Activated CD4-positive, alpha-beta T cell treated with anti-CD3 and anti-CD28 coated beads, Interleukin-2, Interleukin-6, amounts not matched to agents 100 ng/mL and 50 ng/mL, durations not matched to agents 16 hours and 8 hours (primary cell): ENCODE results near the gene THOC3.
"Not testable (repeated sequence)": the region's sequence is repeated elsewhere in the genome, so short reads cannot be mapped to it uniquely, and the experiment has no call there.

Experiments used
- DNase-seq: peaks from one replicate; pipeline ENCODE4 v3.0.0-alpha.2; 2020

The THOC3 gene

GRCh38 chr5:175967471-175968372 lies at the start of gene THOC3:
Gene THOC3, minus strand, starts transcription at chr5:175968315. Its CDS starts 107 bp downstream, at chr5:175968208.
- peak; percentile 88 for DNase-seq

- DNase-seq: not testable (repeated sequence)
These were observed 49.2 kb upstream of the THOC3 start for GRCh38 chr5:176017324-176017723.

GRCh38 chr5:176014360-176014759 lies 46.2 kb upstream of the THOC3 start:
- not testable (repeated sequence) for DNase-seq

GRCh38 chr5:176011088-176011487 lies 43.0 kb upstream of the THOC3 start:
- DNase-seq: not testable (repeated sequence)

- not testable (repeated sequence) for DNase-seq
These were observed 42.1 kb upstream of the THOC3 start for GRCh38 chr5:176010202-176010601.

GRCh38 chr5:176007220-176007619 lies 39.1 kb upstream of the THOC3 start:
- not testable (repeated sequence) for DNase-seq

GRCh38 chr5:176006819-176007218 lies 38.7 kb upstream of the THOC3 start:
- DNase-seq: not testable (repeated sequence)

- DNase-seq: not testable (repeated sequence)
These were observed 29.9 kb upstream of the THOC3 start for GRCh38 chr5:175997979-175998378.

GRCh38 chr5:175997495-175997894 lies 29.4 kb upstream of the THOC3 start:
- not testable (repeated sequence) for DNase-seq

- DNase-seq: not testable (repeated sequence)
These were observed 28.7 kb upstream of the THOC3 start for GRCh38 chr5:175996791-175997190.

GRCh38 chr5:175995506-175995905 lies 27.4 kb upstream of the THOC3 start:
- not testable (repeated sequence) for DNase-seq

GRCh38 chr5:175979371-175979995 lies 11.4 kb upstream of the THOC3 start:
- not testable (repeated sequence) for DNase-seq

- DNase-seq: not testable (repeated sequence)
These were observed 266 bp upstream of the THOC3 start for GRCh38 chr5:175968381-175968780.

- not testable (repeated sequence) for DNase-seq
These were observed 5.8 kb downstream of the THOC3 start for GRCh38 chr5:175962329-175962728.

- not testable (repeated sequence) for DNase-seq
These were observed 7.9 kb downstream of the THOC3 start for GRCh38 chr5:175960228-175960627.

- DNase-seq: not testable (repeated sequence)
These were observed 9.6 kb downstream of the THOC3 start for GRCh38 chr5:175958515-175958914.

- not testable (repeated sequence) for DNase-seq
These were observed 14.0 kb downstream of the THOC3 start for GRCh38 chr5:175954107-175954506.

GRCh38 chr5:175952810-175953209 lies 15.3 kb downstream of the THOC3 start:
- not testable (repeated sequence) for DNase-seq

- not testable (repeated sequence) for DNase-seq
These were observed 16.7 kb downstream of the THOC3 start for GRCh38 chr5:175951339-175951969.

- not testable (repeated sequence) for DNase-seq
These were observed 19.6 kb downstream of the THOC3 start for GRCh38 chr5:175948329-175949108.

GRCh38 chr5:175943253-175943652 lies 24.9 kb downstream of the THOC3 start:
- not testable (repeated sequence) for DNase-seq

GRCh38 chr5:175940632-175941031 lies 27.5 kb downstream of the THOC3 start:
- not testable (repeated sequence) for DNase-seq
